Measurements from ENCODE around the gene RIN3. TPM values are rescaled to one million over a fixed set of nuclear protein-coding genes. Genes with fewer than 3 reads are reported as not detected.

The RIN3 gene
- total and polyA plus RNA-seq, 4 donors: 5.0 to 15.6 (median 9.0) TPM

GRCh38 chr14:92521058-92521415 lies 7.5 kb downstream of the RIN3 start:
- Histone ChIP-seq H3K36me3 (ENCODE audit: control insufficient read depth in 4 of 4, insufficient read depth in 3 of 4, low read depth in 1 of 4, low read length in 3 of 4) (no peaks in the 10 kb centered on the region), H3K27me3 (ENCODE audit: control insufficient read depth in 4 of 4, insufficient read depth in 4 of 4, low read length in 3 of 4) (no peaks in the 10 kb centered on the region), H3K4me1 (ENCODE audit: control insufficient read depth in 4 of 4, insufficient read depth in 4 of 4, low read length in 3 of 4) (peaks cover 0 to 21% (median 11%) of the 10 kb centered on the region in 4 donors), H3K27ac (ENCODE audit: low read depth in 1 of 2, low read length in 2 of 2) (no peak overlapping the region), H3K4me3 (ENCODE audit: low read depth in 1 of 3, low read length in 3 of 3) (no peak overlapping the region), H3K9ac (ENCODE audit: low read depth in 1 of 2, low read length in 2 of 2) (no peak overlapping the region), H3K9me3 (ENCODE audit: control insufficient read depth in 4 of 4, low read length in 3 of 4) (no peaks in the 10 kb centered on the region)
- DNase-seq (ENCODE audit: low spot score): no peak
- no peak for TF ChIP-seq ZBTB33 (IDR thresholded peaks at IDR 0.05)
- TF ChIP-seq ATF3 (IDR thresholded peaks at IDR 0.05): no peak
- 92% methylated on average over 2 of the region's 2 CpGs for WGBS

GRCh38 chr14:92523752-92524151 lies 10.2 kb downstream of the RIN3 start:
- Histone ChIP-seq H3K27me3 (ENCODE audit: control insufficient read depth in 4 of 4, insufficient read depth in 4 of 4, low read length in 3 of 4) (no peaks in the 10 kb centered on the region), H3K4me1 (ENCODE audit: control insufficient read depth in 4 of 4, insufficient read depth in 4 of 4, low read length in 3 of 4) (peaks cover 0 to 13% (median 7%) of the 10 kb centered on the region in 4 donors), H3K36me3 (ENCODE audit: control insufficient read depth in 4 of 4, insufficient read depth in 3 of 4, low read depth in 1 of 4, low read length in 3 of 4) (no peaks in the 10 kb centered on the region), H3K27ac (ENCODE audit: low read depth in 1 of 2, low read length in 2 of 2) (no peak overlapping the region), H3K9me3 (ENCODE audit: control insufficient read depth in 4 of 4, low read length in 3 of 4) (no peaks in the 10 kb centered on the region), H3K4me3 (ENCODE audit: low read depth in 1 of 3, low read length in 3 of 3) (no peak overlapping the region), H3K9ac (ENCODE audit: low read depth in 1 of 2, low read length in 2 of 2) (no peak overlapping the region)
- 94% methylated on average over 6 of the region's 6 CpGs for WGBS
- no peak for TF ChIP-seq MAX (IDR thresholded peaks at IDR 0.05)
- TF ChIP-seq SP1 (IDR thresholded peaks at IDR 0.05): no peak
- TF ChIP-seq YY1 (IDR thresholded peaks at IDR 0.05): no peak
- TF ChIP-seq ATF3 (IDR thresholded peaks at IDR 0.05): no peak
- TF ChIP-seq FOXA1 (IDR thresholded peaks at IDR 0.05): no peak
- TF ChIP-seq HNF4G (IDR thresholded peaks at IDR 0.05): no peak
- TF ChIP-seq GABPA (IDR thresholded peaks at IDR 0.05 in 1 of 2, conservative IDR thresholded peaks at IDR 0.05 in 1 of 2): no peak
- TF ChIP-seq EGR1 (IDR thresholded peaks at IDR 0.05; ENCODE audit: low read depth in 2 of 2): no peak
- no peak for TF ChIP-seq JUND (IDR thresholded peaks at IDR 0.05)
- no peak for TF ChIP-seq TAF1 (conservative IDR thresholded peaks at IDR 0.05)
- no peak for TF ChIP-seq HNF4A (conservative IDR thresholded peaks at IDR 0.05)
- TF ChIP-seq RAD21 (IDR thresholded peaks at IDR 0.05): no peak
- no peak for TF ChIP-seq CTCF (IDR thresholded peaks at IDR 0.05; ENCODE audit: low read depth, low read length, missing input control)
- TF ChIP-seq ZBTB33 (IDR thresholded peaks at IDR 0.05): no peak
- DNase-seq (ENCODE audit: low spot score): no peak

Measured in liver (tissue), 9 donors.